NCI-H524 (cell line): ENCODE measurements around the gene IGFALS.
A peak's percentile ranks its signal among the peaks of the same experiment; 100 is the strongest.

Source experiments
- DNase-seq, 2 experiments: peaks; one replicate each; lab custom pipeline; 2025; lab: John Stamatoyannopoulos, UW

The IGFALS gene

GRCh38 chr16:1789643-1790045, 3.9 kb downstream of the IGFALS start:
- no peak for DNase-seq

- no peak for DNase-seq
Measured at GRCh38 chr16:1788708-1789100, 4.8 kb downstream of the IGFALS start.

GRCh38 chr16:1788095-1788707, 5.3 kb downstream of the IGFALS start:
- no peak for DNase-seq

- DNase-seq, result no peak
Measured at GRCh38 chr16:1787322-1788094, 6.0 kb downstream of the IGFALS start.

- no peak for DNase-seq
Measured at GRCh38 chr16:1787056-1787321, 6.5 kb downstream of the IGFALS start.

GRCh38 chr16:1786242-1787055, 7.1 kb downstream of the IGFALS start:
- DNase-seq, result no peak

- no peak for DNase-seq
Measured at GRCh38 chr16:1785846-1786170, 7.7 kb downstream of the IGFALS start.

- DNase-seq, result no peak
Measured at GRCh38 chr16:1784977-1785845, 8.3 kb downstream of the IGFALS start.

GRCh38 chr16:1782408-1783264, 10.9 kb downstream of the IGFALS start, which contains the start of the genes NUBP2 and SPSB3:
NUBP2 (plus strand) TSS chr16:1782960; CDS start chr16:1783021, 61 bp downstream.
SPSB3 (minus strand) TSS chr16:1782571; CDS start chr16:1781483, 1,088 bp downstream.
- DNase-seq, result peak; percentile 100

GRCh38 chr16:1781758-1782407, 11.6 kb downstream of the IGFALS start:
- no peak for DNase-seq

GRCh38 chr16:1781254-1781653, 12.3 kb downstream of the IGFALS start:
- no peak for DNase-seq

- DNase-seq, result no peak
Measured at GRCh38 chr16:1780677-1781072, 12.8 kb downstream of the IGFALS start.

GRCh38 chr16:1779741-1780676, 13.5 kb downstream of the IGFALS start:
- DNase-seq, result no peak

GRCh38 chr16:1779234-1779701, 14.2 kb downstream of the IGFALS start:
- no peak for DNase-seq

GRCh38 chr16:1778200-1779179, 15.0 kb downstream of the IGFALS start:
- no peak for DNase-seq

- DNase-seq, result no peak
Measured at GRCh38 chr16:1777375-1778199, 15.9 kb downstream of the IGFALS start.

GRCh38 chr16:1776991-1777374, 16.5 kb downstream of the IGFALS start:
- no peak for DNase-seq
